NCI-H2081 treated with DMSO at 0.1 percent for 48 hours (cell line): ENCODE measurements around the gene ELOVL3.
"Not testable (repeated sequence)": the region's sequence is repeated elsewhere in the genome, so short reads cannot be mapped to it uniquely, and the experiment has no call there.

Experiments used
- DNase-seq: peaks from one replicate; lab custom pipeline; 2025; lab: John Stamatoyannopoulos, UW

ELOVL3 gene, protein sequence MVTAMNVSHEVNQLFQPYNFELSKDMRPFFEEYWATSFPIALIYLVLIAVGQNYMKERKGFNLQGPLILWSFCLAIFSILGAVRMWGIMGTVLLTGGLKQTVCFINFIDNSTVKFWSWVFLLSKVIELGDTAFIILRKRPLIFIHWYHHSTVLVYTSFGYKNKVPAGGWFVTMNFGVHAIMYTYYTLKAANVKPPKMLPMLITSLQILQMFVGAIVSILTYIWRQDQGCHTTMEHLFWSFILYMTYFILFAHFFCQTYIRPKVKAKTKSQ

DNA sequence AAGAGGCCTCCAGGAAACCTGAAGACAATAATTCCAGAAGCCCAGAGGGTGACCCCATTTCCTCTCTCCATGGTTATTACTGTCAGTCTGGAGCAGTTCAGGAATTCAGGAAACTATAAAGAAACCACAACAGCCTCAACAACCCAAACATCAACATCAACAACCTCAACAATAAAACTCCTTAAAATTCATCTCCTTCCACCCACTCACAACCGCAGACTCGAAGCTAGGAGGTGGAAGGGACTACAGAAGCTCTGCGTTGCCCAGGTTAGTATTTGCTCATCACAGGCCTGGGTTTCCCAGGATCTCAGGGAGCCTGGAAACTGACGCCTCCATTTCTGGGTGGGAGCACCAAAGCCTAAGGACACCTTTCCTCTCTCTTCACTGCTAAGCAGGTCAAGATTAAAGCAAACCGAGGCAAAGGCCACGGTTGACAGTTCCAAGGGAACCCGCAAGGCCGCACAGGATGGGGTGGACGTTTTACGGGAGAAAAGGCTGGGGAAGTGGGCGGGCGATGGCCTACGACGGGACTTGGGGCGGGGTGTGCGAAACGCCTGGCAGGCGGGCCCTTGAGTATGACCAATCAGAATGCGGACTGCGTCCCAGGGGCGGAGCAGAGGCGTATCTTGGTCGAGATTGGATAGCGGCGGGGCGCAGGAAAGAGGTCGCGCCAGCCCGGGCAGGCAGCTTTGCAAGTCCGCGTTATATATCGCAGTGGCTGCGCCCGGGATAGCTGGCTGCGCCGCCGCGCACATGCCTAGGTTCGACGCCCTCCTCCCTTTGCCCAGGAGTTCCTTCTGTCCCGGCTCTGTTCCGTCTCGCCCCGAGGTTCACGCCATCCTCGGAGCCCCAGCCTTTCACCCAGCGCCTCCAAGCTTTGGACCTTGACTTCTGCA, at the start of gene ELOVL3:
Gene ELOVL3, plus strand, starts transcription at position 654 of the 896 bp plus-strand sequence. CDS start 250 bp downstream, outside the sequence.
- peak; percentile 19 for DNase-seq

DNA sequence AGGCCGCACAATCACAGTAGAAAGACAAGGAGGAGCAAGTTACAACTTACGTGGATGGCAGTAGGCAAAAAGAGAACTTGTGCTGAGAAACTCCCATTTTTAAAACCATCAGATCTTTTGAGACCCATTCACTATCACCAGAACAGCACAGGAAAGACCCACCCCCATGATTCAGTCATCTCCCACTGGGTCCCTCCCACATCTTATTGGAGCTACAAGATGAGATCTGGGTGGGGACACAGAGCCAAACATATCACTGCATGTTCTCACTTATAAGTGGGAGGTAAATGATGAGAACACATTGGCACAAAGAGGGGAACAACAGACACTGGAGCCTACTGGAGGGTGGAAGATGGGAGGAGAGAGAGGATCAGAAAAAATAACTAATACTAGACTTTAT, 41.5 kb upstream of the ELOVL3 start:
- DNase-seq, result no peak

DNA sequence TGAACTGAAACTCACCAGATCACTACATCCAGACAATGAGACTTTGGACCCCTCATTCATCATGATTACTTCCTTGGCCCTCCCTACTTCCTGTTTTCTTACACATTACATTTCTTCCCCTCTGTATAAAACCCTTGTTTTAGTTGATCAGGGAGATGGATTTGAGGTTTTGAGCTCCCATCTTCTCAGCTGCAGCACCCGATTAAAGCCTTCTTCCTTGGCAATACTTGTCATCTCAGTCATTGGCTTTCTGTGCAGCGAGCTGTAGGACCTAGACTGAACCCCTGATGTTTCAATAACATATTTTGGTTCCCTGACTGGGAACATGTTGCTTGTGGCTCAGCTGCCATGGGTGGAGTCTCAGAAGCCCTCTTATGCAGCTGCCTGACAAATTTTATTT, 40.8 kb upstream of the ELOVL3 start:
- DNase-seq, result no peak

DNA sequence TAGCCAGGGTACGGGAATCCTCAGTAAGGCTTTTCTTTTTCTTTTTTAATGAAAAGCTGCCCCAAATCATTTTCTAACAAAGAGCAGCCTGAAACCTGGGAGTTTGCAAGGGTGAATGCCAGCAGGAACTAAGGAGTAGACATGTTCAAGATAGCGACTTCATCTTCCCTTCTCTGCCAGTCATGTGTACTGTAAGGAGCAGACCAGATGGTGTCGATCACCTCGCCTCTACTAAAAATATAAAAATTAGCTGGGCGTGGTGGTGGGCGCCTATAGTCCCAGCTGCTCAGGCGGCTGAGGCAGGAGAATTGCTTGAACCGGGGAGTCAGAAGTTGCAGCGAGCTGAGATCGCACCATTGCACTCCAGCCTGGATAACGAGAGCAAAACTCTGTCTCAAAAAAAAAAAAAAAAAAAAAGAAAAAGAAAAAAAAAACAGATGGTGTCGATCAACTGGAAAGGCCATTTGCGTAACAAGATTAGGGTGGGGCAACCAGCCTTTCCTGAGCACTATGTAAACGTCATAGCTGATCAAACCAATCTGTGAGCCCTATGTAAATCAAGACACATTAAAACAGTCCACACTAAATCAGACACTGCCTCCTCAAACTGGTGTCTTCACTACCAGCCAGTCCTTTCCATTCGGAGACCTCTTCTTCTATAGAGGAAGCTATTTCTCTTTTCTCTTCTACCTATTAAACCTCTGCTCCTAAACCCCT, 40.1 kb upstream of the ELOVL3 start:
- no peak for DNase-seq

DNA sequence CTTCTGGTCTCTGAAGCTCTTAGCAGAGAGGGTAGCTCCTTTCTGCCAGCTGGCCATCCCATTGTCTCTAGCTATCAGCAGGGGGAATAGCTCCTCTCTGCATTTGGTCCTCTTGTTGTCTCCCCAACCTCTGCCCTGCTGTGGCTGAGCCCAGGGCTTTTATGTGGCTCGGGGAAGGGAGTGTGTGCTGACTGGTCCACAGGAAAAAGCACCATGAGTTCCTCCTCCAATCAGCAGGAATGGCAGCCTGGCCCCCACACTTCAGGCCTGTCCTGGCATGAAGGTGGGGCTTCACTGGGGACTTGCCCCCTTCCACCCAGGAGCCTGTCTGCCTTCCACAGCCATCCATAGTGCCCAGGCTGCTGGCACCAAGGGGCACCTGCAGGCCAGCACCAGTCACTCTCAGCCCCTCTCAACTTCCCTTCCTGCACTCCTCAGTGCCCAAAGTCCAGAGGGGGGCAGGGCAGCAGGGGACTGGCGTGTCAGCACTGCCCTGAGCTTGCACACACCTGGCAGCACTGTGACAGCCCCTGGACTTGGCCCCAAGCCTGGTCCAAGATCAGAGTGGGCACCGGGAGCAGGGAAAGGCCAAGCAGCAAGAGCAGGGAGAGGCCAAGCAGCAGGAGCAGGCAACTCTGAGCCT, 37.7 kb upstream of the ELOVL3 start:
- DNase-seq, result no peak

DNA sequence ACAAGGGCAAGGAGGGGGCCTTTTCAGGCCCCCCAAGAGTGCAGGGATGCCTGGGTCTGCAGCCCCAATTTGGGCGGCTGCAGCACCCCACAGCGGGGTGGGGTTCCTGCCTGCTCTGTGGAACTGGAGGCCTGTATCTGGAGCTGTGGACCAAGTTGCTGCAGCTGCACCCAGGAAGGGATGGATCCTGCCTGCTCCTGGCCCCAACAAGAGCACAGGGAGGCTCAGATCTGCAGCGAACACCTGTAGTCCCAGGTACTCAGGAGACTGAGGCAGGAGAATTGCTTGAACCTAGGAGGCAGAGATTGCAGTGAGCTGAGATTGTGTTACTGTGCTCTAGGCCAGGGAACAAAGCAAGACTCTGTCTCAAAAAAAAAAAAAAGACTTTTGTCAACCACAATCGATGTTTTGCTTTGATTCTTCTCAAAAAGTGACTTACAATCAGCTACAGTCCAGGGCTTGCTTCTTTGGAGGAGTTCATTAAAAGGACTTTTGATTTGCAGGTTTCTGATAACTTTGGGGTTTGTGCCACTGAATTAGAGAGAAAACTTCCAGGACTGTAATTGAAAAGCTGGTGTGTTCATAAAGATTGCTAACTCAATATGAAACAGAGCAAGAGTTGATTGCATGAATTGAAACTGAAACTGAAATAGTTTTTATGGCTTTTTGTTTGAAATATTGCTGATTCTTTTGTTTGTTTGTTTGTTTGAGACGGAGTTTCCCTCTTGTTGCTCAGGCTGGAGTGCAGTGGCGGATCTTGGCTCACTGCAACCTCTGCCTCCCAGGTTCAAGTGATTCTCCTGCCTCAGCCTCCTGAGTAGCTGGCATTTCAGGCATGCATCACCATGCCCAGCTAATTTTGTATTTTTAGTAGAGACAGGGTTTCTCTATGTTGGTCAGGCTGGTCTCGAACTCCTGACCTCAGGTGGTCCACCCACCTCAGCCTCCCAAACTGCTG, 36.9 kb upstream of the ELOVL3 start:
- DNase-seq, result not testable (repeated sequence)

DNA sequence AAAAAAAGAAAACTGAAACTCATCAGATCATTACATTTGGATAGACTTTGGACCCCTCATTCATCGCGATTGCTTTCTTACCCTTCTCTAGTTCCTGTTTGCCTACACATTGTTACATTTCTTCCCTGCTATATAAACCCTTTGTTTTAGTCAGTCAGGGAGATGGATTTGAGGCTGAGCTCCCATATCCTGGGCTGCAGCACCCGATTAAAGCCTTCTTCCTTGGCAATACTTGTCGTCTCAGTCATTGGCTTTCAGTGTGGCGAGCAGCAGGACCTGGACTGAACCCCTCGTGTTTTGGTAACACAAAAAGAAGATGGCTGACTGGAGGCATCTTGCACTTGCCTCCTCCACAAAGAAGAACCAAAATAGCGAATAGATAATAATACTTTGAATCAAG, 34.1 kb upstream of the ELOVL3 start:
- DNase-seq, result no peak

DNA sequence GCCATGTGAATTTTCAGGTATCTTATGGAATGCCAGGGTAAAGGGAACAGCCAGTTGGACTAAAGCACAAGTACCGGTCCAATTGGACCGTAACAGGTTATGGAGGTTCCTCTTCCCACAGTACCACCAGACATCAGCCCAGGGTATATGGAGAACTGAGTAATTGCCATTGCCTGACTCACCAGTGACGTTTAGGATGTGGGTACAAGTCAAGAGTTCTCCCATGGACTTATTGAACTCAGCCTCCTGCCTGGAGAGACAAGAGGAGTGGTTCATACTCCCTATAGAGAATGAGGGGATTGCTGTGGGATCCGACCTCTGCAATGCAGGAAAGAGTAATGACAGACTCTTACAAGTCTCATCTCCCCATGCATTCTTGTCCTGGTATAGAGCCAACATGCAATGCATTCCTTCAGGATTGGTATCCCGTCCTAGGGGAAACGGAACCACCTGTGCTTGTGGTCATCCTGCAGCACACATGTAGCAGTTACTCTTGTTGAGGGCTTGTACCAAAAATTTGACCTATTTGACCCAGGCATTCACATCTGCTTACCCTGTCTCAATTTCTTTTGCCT, 30.7 kb upstream of the ELOVL3 start:
- DNase-seq, result no peak

DNA sequence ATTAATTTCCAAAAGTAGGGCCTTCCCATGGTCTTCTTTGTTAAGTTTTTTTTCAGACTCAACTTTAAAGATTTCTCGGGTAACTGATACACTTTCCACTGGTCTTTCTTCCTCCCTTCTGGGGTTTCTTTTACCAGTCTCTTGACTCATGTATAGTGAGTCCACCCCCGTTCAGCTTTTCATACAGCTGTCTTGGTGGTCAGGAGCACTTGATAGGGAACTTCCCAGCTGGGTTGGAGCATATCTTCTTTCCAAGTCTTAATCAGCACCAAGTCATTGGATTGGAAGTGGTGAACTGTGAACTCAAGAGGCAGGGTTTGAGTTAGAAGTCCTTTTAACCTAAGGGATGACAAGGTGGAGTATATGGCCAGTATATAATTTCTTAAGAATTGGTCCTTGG, 29.2 kb upstream of the ELOVL3 start:
- no peak for DNase-seq

DNA sequence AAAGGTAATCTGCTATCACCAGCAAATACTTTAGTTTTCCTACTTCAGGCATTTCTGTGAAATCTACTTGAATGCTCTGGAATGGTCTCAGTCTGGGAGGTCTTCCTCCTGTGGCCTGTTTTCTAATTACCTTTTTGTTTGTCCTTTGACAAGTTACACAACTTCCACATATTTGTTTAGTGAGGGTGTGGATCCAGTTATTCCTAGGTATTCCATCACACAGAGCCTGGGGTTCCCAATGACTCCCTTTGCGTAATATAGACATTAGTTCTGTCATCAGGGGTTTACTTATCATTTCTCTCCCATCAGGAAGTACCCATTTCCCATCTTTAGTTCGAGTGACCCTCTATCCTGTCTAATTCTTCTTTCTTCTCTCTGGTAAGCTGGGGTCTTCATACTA, 28.1 kb upstream of the ELOVL3 start:
- no peak for DNase-seq

DNA sequence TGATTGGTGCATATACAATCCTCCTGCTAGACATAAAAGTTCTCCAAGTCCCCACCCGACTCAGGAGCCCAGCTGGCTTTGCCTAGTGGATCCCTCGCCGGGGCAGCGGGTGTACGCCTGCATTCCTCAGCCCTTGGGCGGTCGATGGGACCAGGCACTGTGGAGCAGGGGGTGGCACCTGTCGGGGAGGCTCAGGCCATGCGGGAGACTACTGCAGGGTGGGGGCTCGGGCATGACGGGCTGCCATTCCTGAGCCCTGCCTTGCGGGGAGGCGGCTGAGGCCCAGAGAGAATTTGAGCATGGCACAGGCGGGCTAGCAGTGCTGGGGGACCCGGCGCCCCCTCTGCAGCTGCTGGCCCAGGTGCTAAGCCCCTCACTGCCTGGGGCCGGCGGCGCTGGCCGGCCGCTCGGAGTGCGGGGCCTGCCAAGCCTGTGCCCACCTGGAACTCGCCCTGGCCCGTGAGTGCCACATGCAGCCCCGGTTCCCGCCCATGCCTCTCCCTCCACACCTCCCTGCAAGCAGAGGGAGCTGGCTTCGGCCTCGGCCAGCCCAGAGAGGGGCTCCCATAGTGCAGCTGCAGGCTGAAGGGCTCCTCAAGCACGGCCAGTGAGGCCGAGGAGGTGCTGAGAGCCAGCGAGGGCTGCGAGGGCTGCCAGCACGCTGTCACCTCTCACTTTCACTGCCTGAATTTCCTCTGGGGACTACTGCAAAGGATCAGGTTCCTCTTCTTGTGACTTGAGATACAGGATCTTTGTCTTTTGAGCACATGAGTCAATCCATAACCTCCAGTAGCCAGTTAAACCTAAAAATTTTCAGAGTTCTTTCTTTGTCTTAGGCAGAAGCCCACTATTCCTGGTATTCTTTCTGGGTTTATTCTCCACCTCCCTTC, 25.1 kb upstream of the ELOVL3 start:
- DNase-seq, result no peak

DNA sequence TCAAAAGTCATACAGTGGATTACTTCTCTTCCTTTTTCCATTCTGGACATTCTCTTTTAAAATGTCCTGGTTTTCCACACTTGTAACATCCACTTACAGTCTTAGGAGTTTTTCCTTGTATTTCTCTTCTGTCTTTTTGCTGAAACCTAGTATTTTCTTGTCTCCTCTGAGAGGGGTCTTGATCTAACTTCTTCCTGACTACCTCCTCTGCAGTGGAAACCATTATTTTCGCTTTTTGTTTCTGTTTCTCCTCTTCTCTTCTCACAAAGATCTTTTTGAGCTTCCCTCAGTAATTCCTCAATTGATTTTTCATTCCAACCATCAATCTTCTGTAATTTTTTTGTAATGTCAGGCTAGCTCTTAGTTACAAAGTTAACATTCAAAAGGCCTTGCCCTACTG, 23.7 kb upstream of the ELOVL3 start:
- no peak for DNase-seq

DNA sequence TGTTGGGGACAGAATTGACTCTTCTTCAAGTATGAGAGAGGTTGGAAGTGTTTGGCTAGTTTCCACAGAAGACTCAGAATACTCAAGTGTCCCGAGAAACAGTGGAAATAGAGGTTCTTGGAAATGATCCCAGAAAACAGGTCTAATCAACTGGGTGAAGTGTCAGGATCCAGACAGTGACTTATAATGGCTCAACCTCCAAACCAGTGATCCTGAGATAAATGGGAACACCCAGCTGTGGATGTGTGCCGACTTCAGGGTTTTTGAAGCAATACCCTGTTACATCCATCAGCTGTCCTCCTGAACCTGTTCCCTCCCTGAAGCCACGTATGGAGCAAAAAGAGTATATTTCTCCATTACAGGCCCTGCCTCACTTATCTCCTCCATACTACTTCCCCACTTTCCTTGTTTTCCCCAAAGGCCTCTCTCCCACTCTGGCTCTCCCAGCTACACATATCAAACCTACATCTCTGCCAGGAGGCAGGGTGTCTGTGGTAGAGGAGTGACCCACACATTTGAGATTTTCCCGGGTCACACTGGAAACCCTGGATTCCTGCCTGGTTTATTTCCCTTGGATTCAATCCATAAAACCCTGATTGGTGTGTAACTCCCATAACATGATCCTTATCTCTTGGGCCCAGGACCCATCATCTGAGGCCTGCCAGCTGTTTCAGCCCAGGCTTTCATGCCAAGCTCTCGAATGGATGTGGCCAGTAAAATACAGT, 17.6 kb upstream of the ELOVL3 start:
- DNase-seq, result no peak

DNA sequence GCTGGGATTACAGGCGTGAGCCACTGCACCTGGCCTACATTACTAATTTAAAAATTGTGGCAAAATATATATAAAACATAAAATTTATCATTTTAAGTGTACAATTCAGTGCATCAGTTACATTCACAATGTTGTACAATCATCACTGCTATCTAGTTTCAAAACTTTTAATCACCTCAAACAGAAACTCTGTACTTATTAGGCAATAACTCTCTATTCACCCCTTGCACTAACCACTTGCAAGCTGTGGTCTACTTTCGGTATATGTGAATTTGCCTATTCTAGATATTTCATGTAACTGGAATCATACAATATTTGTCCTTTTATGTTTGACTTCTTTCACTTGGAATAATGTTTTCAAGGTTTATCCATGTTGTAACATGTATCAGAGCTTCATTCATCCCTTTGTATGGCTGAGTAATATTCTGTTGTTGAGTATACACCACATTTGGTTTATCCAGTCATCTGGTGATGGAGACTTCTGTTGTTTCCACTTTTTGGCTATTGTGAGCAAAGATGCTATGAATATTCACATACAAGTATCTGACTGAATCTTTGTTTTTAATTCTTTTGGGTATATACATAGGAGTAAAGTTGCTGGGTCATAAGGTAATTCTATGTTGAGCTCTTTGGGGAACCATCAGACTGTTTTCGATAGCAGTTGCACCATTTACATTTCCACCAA, 14.3 kb upstream of the ELOVL3 start:
- DNase-seq, result no peak

DNA sequence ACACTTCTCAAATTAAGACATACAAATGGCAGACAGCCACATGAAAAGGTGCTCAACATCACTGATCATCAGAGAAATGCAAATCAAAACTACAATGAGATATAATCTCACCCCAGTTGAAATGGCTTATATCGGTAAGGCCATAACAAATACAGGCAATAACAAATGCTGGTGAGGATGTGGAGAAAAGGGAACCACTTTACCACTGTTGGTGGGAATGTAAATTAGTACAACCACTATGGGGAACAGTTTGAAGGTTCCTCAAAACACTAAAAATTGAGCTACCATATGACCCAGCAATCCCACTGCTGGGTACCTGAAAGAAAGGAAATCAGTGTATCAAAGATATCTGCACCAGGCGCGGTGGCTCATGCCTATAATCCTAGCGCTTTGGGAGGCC, 12.5 kb upstream of the ELOVL3 start:
- DNase-seq, result not testable (repeated sequence)

DNA sequence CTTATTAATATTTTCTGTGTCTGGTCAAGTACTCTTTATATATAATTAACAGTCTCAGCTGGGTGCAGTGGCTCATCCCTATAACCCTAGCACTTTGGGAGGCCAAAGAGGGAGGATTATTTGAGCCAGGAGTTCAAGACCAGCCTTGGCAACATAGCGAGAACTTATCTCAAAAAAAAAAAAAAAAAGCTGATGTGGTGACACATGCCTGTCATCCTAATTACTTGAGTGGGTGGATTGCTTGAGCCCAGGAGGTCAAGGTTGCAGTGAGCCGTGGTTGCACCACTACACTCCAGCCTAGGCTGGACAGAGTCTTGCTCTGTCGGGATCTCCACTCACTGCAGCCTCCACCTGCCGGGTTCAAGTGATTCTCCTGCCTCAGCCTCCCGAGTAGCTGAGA, 6.7 kb upstream of the ELOVL3 start:
- no peak for DNase-seq

DNA sequence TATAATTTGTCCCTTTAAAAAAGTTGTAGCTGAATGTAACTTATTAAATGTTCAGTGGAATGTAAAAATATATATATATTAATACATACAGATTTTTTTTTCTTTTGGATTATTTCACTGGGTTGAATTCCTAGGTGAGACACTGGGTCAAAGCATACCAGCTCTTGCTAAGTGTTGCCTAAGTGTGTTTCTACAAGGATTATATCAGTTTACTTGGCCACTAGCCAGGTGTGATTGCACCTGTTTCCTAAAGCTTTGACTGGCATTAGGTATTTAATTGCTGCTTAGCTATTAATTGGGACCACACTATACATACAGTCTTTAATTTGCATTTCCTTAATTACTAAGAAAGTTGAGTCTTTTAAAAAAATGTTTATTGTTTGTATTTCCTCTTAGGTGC, 5.5 kb upstream of the ELOVL3 start:
- no peak for DNase-seq

DNA sequence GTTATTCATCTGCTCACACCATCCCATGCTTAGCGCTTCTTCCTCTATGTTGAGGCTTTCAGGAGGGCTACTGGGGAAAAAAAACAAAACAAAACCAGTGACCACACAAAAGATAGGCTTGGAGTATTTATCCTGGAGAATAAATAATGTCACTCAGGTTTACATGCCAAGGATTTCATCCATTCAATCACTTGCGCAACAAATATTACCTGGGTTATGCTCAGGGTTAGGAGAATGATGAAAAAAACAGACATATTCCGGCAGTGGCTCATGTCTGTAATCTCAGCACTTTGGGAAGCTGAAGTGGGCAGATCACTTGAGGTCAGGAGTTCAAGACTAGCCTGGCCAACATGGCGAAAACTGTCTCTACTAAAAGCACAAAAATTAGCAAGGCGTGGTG, 3.3 kb upstream of the ELOVL3 start:
- DNase-seq, result no peak

DNA sequence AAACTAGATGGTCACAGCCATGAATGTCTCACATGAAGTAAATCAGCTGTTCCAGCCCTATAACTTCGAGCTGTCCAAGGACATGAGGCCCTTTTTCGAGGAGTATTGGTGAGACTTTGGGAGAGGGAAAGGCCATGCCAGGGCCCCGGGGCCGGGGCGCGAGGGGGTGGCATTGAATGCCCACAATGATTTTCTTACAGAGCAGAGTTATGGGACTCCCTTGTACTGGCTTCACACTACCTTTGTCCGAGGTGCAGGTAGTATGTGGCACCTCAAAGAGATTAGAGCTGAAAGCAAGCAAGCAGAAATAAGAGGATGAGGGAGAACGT, 407 bp downstream of the ELOVL3 start:
- DNase-seq, result no peak
